Astrocyte (in vitro differentiated cells and primary cell): ENCODE results near the gene PPP6R3. TPM values are rescaled to one million over a fixed set of nuclear protein-coding genes. Genes with fewer than 3 reads are reported as not detected.

Experiments used
- DNase-seq: peaks from one replicate; pipeline ENCODE4 v3.0.0-alpha.2; 2010; ENCODE audit warnings: low read depth
- FAIRE-seq: peaks from 2 replicates; lab custom pipeline; 2011; peaks lifted over from hg19 to GRCh38; lab: Jason Lieb, UNC
- H2AFZ ChIP-seq: 2 replicates; pipeline ENCODE4 v1.6.0; 2012; ENCODE audit warnings: low read depth, low read length, inconsistent platforms
- H3K27ac ChIP-seq: 2 replicates; pipeline ENCODE4 v1.5.1; 2011; ENCODE audit warnings: low read depth, low read length, inconsistent platforms
- H3K27me3 ChIP-seq: 2 replicates; pipeline ENCODE4 v1.6.0; 2011; ENCODE audit warnings: low read length, inconsistent platforms; ENCODE audit not compliant: insufficient read depth
- H3K36me3 ChIP-seq: 2 replicates; pipeline ENCODE4 v1.5.1; 2011; ENCODE audit warnings: low read length, inconsistent platforms; ENCODE audit not compliant: insufficient read depth
- H3K4me1 ChIP-seq: 2 replicates; pipeline ENCODE4 v1.5.1; 2011; ENCODE audit warnings: low read length, inconsistent platforms; ENCODE audit not compliant: insufficient read depth
- H3K4me2 ChIP-seq: 2 replicates; pipeline ENCODE4 v1.6.0; 2012; ENCODE audit warnings: low read length, inconsistent platforms
- H3K4me3 ChIP-seq: 2 replicates; pipeline ENCODE4 v1.5.1; 2011; ENCODE audit warnings: low read depth, mild to moderate bottlenecking, low read length, inconsistent platforms; ENCODE audit not compliant: insufficient read depth
- H3K79me2 ChIP-seq: 2 replicates; pipeline ENCODE4 v1.6.0; 2012; ENCODE audit warnings: mild to moderate bottlenecking, low read length, inconsistent platforms; ENCODE audit not compliant: insufficient read depth
- H3K9ac ChIP-seq: 2 replicates; pipeline ENCODE4 v1.6.0; 2012; ENCODE audit warnings: mild to moderate bottlenecking, low read length, inconsistent platforms
- H3K9me3 ChIP-seq: 2 replicates; pipeline ENCODE4 v1.5.1; 2012; ENCODE audit warnings: low read depth, mild to moderate bottlenecking, low read length, inconsistent platforms; ENCODE audit not compliant: insufficient read depth
- H4K20me1 ChIP-seq: 2 replicates; pipeline ENCODE4 v1.6.0; 2012; ENCODE audit warnings: low read length, inconsistent platforms; ENCODE audit not compliant: insufficient read depth
- H3K27ac Mint-ChIP-seq: one replicate; pipeline ENCODE4 v1.8.0; 2021; ENCODE audit warnings: mild to moderate bottlenecking, mixed read lengths; ENCODE audit not compliant: unreplicated experiment
- H3K27me3 Mint-ChIP-seq: one replicate; pipeline ENCODE4 v1.8.0; 2021; ENCODE audit warnings: low read depth, mixed read lengths; ENCODE audit not compliant: unreplicated experiment
- H3K36me3 Mint-ChIP-seq: one replicate; pipeline ENCODE4 v1.8.0; 2021; ENCODE audit warnings: low read depth, mixed read lengths; ENCODE audit not compliant: unreplicated experiment
- H3K4me1 Mint-ChIP-seq: one replicate; pipeline ENCODE4 v1.8.0; 2021; ENCODE audit warnings: low read depth, mixed read lengths; ENCODE audit not compliant: unreplicated experiment
- H3K4me3 Mint-ChIP-seq: one replicate; pipeline ENCODE4 v1.8.0; 2021; ENCODE audit warnings: mild to moderate bottlenecking, moderate library complexity, mixed read lengths; ENCODE audit not compliant: unreplicated experiment
- H3K9me3 Mint-ChIP-seq: one replicate; pipeline ENCODE4 v1.8.0; 2021; ENCODE audit warnings: mild to moderate bottlenecking, mixed read lengths; ENCODE audit not compliant: unreplicated experiment
- CTCF ChIP-seq: IDR thresholded peaks from 2 replicates; pipeline ENCODE4 v1.5.1; 2011; ENCODE audit warnings: low read depth, mild to moderate bottlenecking, inconsistent platforms, low read length, moderate library complexity; ENCODE audit not compliant: insufficient read depth
- EZH2 ChIP-seq: IDR thresholded peaks from 2 replicates; pipeline ENCODE4 v1.6.1; 2012; ENCODE audit warnings: mild to moderate bottlenecking, low read length, inconsistent platforms; ENCODE audit not compliant: insufficient read depth
- total RNA-seq: library from RNA; stranded (reverse); gene quantifications from 2 replicates; pipeline ENCODE4 v1.2.1, GENCODE V29; 2021

The PPP6R3 gene
- total RNA-seq, 1 donor from 2014 or later, result 97.8 TPM

DNA sequence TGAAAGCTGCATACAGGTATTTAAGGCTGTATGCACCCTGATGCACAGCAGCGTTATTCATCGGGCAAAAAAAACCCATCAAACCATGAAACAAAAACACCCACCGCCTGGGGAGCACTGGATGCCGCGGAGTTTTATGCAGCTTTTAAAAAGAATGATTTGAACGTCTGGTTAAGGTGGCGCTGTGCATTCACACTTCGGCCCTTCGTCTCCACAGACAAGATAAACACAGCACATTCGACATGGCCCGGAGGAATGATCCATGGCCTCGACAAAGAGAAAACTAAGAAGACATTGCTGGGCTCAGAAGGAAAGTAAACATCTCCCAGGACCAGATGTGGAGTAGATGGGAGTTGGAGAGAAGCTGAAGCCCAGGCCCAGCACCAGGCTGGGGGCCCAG is 183.0 kb downstream of the PPP6R3 start:
- TF ChIP-seq CTCF (no peak), EZH2 (no peak)
- peaks cover 4% of the 10 kb centered on the region for H3K9me3 ChIP-seq
- H3K79me2 ChIP-seq, result no peaks in the 10 kb centered on the region
- no peaks in the 10 kb centered on the region for H3K4me1 Mint-ChIP-seq
- H3K36me3 ChIP-seq, result no peaks in the 10 kb centered on the region
- peaks cover 30% of the 10 kb centered on the region for H3K27me3 Mint-ChIP-seq
- no peak overlapping the region for H3K4me2 ChIP-seq
- H3K27me3 ChIP-seq, result peaks cover 20% of the 10 kb centered on the region
- H3K4me3 Mint-ChIP-seq, result no peak overlapping the region
- no peak overlapping the region for H3K27ac Mint-ChIP-seq
- FAIRE-seq (no peak), DNase-seq (no peak)
- H3K9me3 Mint-ChIP-seq, result peaks cover 10% of the 10 kb centered on the region
- H3K9ac ChIP-seq, result no peak overlapping the region
- H4K20me1 ChIP-seq, result no peaks in the 10 kb centered on the region
- H3K4me3 ChIP-seq, result no peak overlapping the region
- H2AFZ ChIP-seq, result no peak overlapping the region
- H3K27ac ChIP-seq, result no peak overlapping the region
- H3K36me3 Mint-ChIP-seq, result no peaks in the 10 kb centered on the region
- H3K4me1 ChIP-seq, result no peaks in the 10 kb centered on the region

- no peak overlapping the region for H3K4me3 Mint-ChIP-seq
- Histone ChIP-seq H2AFZ (no peak overlapping the region), H3K27me3 (peaks cover 21% of the 10 kb centered on the region), H3K79me2 (no peaks in the 10 kb centered on the region), H3K9ac (no peak overlapping the region), H3K4me2 (no peak overlapping the region), H3K4me3 (no peak overlapping the region), H3K4me1 (no peaks in the 10 kb centered on the region), H3K9me3 (peaks cover 4% of the 10 kb centered on the region), H3K36me3 (no peaks in the 10 kb centered on the region), H3K27ac (no peak overlapping the region), H4K20me1 (no peaks in the 10 kb centered on the region)
- DNase-seq, result no peak
- no peaks in the 10 kb centered on the region for H3K4me1 Mint-ChIP-seq
- no peaks in the 10 kb centered on the region for H3K36me3 Mint-ChIP-seq
- TF ChIP-seq EZH2 (no peak), CTCF (no peak)
- peaks cover 10% of the 10 kb centered on the region for H3K9me3 Mint-ChIP-seq
- no peak overlapping the region for H3K27ac Mint-ChIP-seq
- peaks cover 20% of the 10 kb centered on the region for H3K27me3 Mint-ChIP-seq
- FAIRE-seq, result no peak
These were observed 186.3 kb downstream of the PPP6R3 start for GRCh38 chr11:68646832-68647231.

DNA sequence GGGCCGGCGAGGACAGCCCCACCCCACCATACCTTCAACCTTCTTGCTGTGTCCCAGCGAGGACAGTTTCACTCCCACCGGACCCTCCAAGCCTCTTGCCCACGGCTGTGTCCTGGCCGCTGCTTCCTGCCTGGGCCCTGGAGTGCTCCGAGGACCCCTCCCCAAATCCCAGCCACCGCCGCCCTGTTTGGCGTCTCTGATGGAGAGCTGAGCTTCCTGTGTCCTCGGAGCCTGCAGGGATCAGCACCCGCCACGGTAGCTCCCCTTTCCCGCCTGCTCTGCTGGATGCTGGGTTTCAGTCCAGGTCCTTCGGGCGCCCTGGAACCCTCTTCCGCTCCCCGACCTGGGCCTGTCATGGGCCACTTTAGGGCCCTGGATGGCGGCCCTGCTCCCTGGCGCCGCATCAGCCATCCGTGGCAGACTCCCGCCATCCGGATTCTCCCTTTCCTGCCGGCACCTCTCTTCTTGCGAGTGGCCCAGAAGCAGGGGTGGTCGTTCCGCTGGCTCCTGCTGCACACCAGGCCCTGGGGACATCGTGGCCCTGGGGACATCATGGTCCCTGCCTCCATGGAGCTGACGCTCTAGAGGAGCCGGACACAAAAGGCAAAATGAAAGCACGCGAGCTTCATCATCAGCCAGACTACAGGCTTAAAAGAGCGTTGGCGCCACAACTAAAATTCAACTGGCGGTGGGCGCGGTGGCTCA is 189.5 kb downstream of the PPP6R3 start:
- TF ChIP-seq CTCF (no peak), EZH2 (peak; percentile 48)

More for the DNA sequence above, 189.5 kb downstream of the PPP6R3 start:
- no peak overlapping the region for H3K9ac ChIP-seq
- H3K4me1 ChIP-seq, result no peaks in the 10 kb centered on the region
- H2AFZ ChIP-seq, result no peak overlapping the region
- peaks cover 12% of the 10 kb centered on the region for H3K9me3 Mint-ChIP-seq
- peaks cover 6% of the 10 kb centered on the region for H3K9me3 ChIP-seq
- no peaks in the 10 kb centered on the region for H3K79me2 ChIP-seq
- no peak overlapping the region for H3K27ac Mint-ChIP-seq
- no peak for DNase-seq
- H4K20me1 ChIP-seq, result no peaks in the 10 kb centered on the region
- H3K4me3 Mint-ChIP-seq, result no peak overlapping the region
- H3K4me2 ChIP-seq, result peak overlapping the region; percentile 15
- H3K4me3 ChIP-seq, result no peak overlapping the region
- no peak for FAIRE-seq
- no peaks in the 10 kb centered on the region for H3K36me3 ChIP-seq
- no peak overlapping the region for H3K27ac ChIP-seq
- no peaks in the 10 kb centered on the region for H3K36me3 Mint-ChIP-seq
- peaks cover 24% of the 10 kb centered on the region for H3K27me3 ChIP-seq
- H3K4me1 Mint-ChIP-seq, result no peaks in the 10 kb centered on the region
- H3K27me3 Mint-ChIP-seq, result peaks cover 8% of the 10 kb centered on the region
